AG04450 (cell line): Measurements from ENCODE around the gene AP2A2. TPM values are rescaled to one million over a fixed set of nuclear protein-coding genes. Genes with fewer than 3 reads are reported as not detected.

Experiments
- CTCF ChIA-PET: fragments of 300-600, 350-600 bp; formaldehyde crosslinking; extraction: SDS; loops from one replicate; lab custom pipeline; 2022; ENCODE audit warnings: antibody characterized with exemption, inconsistent platforms; lab: Charles Lee
- POLR2A ChIA-PET: fragments of 350-600 bp; formaldehyde crosslinking; extraction: SDS; loops from one replicate; lab custom pipeline; 2021; ENCODE audit warnings: antibody characterized with exemption, inconsistent platforms; lab: Yijun Ruan, JAX
- DNase-seq: peaks from one replicate; pipeline ENCODE4 v3.0.0-alpha.2; 2011; ENCODE audit warnings: low read depth, low spot score
- H3K27ac ChIP-seq: one replicate; pipeline ENCODE4 v1.5.1; 2012; ENCODE audit warnings: low read depth, low read length, control low read depth
- H3K27me3 ChIP-seq: one replicate; pipeline ENCODE4 v1.6.0; 2012; ENCODE audit warnings: low read length; ENCODE audit not compliant: control insufficient read depth, insufficient read depth
- H3K4me3 ChIP-seq: 2 replicates; pipeline ENCODE4 v1.5.1; 2011; ENCODE audit warnings: mild to moderate bottlenecking, low read depth, low read length, control low read depth
- H3K9me3 ChIP-seq: 2 replicates; pipeline ENCODE4 v1.5.1; 2012; ENCODE audit warnings: low read length; ENCODE audit not compliant: control insufficient read depth, insufficient read depth
- polyA plus RNA-seq: library from polyadenylated mRNA; depleted of rRNA; stranded (reverse); fragments of >200 nt; gene quantifications from 2 replicates; pipeline ENCODE4 v1.2.3, GENCODE V29; 2011
- TF ChIP-seq, protein P1 (sequence below): IDR thresholded peaks from 2 replicates; pipeline ENCODE4 v1.5.1; 2011; ENCODE audit warnings: low read depth, low read length, control low read depth, inconsistent platforms

AP2A2 gene
- polyA plus RNA-seq, 1 experiment = 54.2 TPM

- Histone ChIP-seq H3K27ac (no peak overlapping the region), H3K9me3 (no peaks in the 10 kb centered on the region; the same call in 1 of the 2 replicates), H3K27me3 (no peaks in the 10 kb centered on the region), H3K4me3 (no peak overlapping the region)
- ChIA-PET POLR2A (interaction anchor here (0.6 kb wide), 1 partner anchor 68 kb away, joined by 3 read pairs; no protein-coding TSS in a partner anchor), CTCF (no interaction called here)
- TF ChIP-seq, protein P1, sequence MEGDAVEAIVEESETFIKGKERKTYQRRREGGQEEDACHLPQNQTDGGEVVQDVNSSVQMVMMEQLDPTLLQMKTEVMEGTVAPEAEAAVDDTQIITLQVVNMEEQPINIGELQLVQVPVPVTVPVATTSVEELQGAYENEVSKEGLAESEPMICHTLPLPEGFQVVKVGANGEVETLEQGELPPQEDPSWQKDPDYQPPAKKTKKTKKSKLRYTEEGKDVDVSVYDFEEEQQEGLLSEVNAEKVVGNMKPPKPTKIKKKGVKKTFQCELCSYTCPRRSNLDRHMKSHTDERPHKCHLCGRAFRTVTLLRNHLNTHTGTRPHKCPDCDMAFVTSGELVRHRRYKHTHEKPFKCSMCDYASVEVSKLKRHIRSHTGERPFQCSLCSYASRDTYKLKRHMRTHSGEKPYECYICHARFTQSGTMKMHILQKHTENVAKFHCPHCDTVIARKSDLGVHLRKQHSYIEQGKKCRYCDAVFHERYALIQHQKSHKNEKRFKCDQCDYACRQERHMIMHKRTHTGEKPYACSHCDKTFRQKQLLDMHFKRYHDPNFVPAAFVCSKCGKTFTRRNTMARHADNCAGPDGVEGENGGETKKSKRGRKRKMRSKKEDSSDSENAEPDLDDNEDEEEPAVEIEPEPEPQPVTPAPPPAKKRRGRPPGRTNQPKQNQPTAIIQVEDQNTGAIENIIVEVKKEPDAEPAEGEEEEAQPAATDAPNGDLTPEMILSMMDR = no peak
- no peak for DNase-seq
These were observed 52.4 kb downstream of the AP2A2 start for GRCh38 chr11:977830-978720.

DNA sequence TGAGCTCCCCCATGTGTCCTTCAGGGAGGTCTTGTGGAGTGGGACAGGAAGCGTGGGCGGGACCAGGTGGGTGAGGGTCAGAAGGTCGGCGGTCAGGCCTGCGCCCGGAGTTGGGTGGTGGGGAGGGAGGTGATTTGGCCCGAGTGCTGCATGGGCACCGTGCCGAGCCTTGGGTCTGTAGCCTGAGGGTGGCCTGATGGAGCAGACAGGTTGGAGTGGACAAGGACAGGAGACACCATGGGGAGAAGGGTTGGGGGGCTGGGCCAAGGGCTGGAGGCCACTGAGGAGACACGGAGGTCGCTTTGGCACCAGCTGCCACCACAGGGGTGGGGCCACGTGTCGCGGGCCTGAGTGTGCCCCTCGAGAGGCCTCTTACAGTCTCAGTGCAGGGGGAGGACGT, 53.1 kb downstream of the AP2A2 start:
- Histone ChIP-seq H3K27me3 (no peaks in the 10 kb centered on the region), H3K27ac (no peak overlapping the region), H3K4me3 (no peak overlapping the region), H3K9me3 (no peaks in the 10 kb centered on the region; the same call in 1 of the 2 replicates)
- TF ChIP-seq, protein P1 = no peak
- DNase-seq = no peak
- CTCF ChIA-PET = no interaction called here
- POLR2A ChIA-PET = no interaction called here

DNA sequence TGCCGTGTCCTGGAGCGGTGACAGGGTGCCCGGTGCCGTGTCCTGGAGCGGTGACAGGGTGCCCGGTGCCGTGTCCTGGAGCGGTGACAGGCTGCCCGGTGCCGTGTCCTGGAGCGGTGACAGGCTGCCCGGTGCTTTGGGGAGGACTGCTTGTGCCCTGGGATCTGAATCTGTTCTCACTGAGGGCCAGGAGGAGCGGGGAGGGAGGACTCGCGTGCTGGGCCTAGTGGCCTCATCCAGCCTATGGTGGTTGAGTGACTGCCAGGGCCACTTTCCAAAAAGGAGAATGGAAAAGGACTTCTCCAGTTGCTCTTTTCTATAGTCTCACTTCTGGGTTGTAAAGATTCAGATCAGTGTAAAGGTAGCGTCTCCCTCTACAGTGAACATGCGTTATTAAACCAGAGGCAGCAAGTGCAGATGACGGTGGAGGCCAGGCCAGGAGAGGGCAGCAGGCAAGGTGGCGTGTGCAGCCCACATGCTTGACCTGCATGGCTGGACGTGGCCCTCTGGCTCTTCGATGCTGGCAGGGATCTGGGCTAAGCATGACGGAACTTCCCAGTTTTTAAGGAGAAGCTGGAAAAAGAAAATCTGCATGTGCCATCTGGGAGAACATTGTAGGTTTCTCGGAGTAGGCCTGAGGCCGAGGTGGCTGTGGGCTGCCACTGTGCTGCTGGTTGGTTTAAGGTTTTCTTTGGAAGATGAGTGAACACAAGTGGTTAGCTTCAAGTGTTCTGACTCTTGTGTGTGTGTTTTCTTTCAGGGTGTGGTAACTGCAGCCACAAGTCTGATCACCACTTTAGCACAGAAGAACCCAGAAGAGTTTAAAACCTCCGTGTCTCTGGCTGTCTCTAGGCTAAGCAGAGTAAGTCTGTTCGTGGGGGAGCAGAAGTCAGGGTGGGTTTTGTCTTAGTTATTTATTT, 55.0 kb downstream of the AP2A2 start:
- no peaks in the 10 kb centered on the region for H3K27me3 ChIP-seq
- no peak for DNase-seq
- TF ChIP-seq, protein P1 = no peak
- no peak overlapping the region for H3K27ac ChIP-seq
- ChIA-PET POLR2A (no interaction called here), CTCF (no interaction called here)
- no peaks in the 10 kb centered on the region; the same call in 1 of the 2 replicates for H3K9me3 ChIP-seq
- H3K4me3 ChIP-seq = no peak overlapping the region

GRCh38 chr11:981764-982163, 56.1 kb downstream of the AP2A2 start:
- Histone ChIP-seq H3K4me3 (no peak overlapping the region), H3K27ac (no peak overlapping the region), H3K27me3 (no peaks in the 10 kb centered on the region), H3K9me3 (no peaks in the 10 kb centered on the region; the same call in 1 of the 2 replicates)
- POLR2A ChIA-PET = no interaction called here
- TF ChIP-seq, protein P1 = no peak
- DNase-seq = no peak
- CTCF ChIA-PET = no interaction called here
